ENCODE measurements around the gene AFF3.

The AFF3 gene

DNA sequence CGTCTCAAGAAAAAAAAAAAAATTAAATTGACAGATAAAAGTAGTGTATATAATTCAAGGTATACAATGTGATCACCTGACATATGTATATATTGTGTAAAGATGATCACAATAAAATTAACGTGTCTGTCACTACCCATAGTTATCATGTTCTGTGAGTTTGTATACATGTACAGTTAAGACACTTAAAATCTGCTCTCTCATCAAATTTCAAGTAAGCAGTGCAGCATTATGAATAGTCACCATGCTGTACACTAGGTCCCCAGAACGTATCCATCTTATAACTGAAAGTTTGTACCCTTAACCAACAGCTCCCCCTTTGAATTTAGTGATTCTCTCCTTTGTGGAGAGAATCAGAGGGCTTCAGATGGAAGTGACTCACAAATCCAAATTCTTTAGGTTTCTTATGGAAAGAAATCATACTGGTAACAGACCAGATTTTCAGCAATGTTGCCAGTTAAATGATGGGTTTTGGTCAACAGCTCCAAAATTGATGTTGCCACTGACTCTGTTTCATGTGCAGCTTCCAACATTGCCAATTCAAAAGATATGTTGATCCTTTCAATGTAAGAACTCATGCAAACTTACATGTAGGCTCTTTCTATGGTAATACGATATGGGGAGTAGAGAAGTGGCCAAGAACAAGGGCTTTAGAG, 281.5 kb downstream of the AFF3 start:
- DNase-seq (ENCODE audit: low spot score), result no peak

GRCh38 chr2:99858951-99859596, 283.3 kb downstream of the AFF3 start:
- no peak for DNase-seq (ENCODE audit: low spot score)

- no peak for DNase-seq (ENCODE audit: low spot score)
Measured at GRCh38 chr2:99857867-99858444, 284.4 kb downstream of the AFF3 start.

DNA sequence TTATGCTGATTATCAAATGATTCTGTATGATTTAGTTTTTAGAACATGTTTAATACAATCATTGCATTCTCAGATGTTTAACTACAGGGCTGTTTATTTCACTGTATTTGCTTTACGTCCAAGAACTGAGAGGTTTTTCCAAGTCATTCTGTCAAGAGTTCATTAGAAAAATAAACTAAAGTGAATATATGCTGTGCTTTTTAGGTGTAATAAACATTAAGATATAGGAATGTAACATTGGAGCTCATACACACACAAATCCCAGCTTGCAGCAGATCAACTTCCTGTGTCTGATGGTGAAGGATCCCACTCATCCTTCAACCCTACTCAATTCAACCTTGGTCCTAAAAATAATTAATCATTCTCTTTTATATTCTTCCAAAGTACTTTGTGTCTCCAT, 285.0 kb downstream of the AFF3 start:
- DNase-seq (ENCODE audit: low spot score), result no peak

GRCh38 chr2:99856119-99856518, 286.3 kb downstream of the AFF3 start:
- no peak for DNase-seq (ENCODE audit: low spot score)

- DNase-seq (ENCODE audit: low spot score), result no peak
Measured at GRCh38 chr2:99854236-99854852, 288.0 kb downstream of the AFF3 start.

GRCh38 chr2:99852956-99853355, 289.4 kb downstream of the AFF3 start:
- no peak for DNase-seq (ENCODE audit: low spot score)

GRCh38 chr2:99852376-99852934, 289.9 kb downstream of the AFF3 start:
- DNase-seq (ENCODE audit: low spot score), result no peak

- DNase-seq (ENCODE audit: low spot score), result no peak
Measured at GRCh38 chr2:99851811-99852210, 290.6 kb downstream of the AFF3 start.

DNA sequence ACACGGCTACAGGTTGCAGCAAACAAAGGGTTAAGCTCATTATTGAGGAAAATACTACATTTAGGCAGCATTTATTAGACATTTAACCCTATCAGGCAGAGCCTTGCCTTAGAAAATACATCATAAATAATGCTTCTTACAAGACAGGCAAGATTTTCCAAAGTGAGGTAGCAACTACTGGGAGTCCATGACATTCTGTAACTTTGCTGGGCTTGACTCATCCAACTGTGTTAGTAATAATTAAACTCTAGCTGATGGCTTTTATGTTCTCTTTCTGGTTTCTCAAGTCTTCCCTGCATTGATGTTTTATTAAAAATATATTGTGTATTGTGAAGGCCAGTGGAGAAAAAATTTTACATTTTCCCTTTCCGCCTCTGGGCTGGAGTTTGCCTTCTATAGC, 291.3 kb downstream of the AFF3 start:
- no peak for DNase-seq (ENCODE audit: low spot score)

DNA sequence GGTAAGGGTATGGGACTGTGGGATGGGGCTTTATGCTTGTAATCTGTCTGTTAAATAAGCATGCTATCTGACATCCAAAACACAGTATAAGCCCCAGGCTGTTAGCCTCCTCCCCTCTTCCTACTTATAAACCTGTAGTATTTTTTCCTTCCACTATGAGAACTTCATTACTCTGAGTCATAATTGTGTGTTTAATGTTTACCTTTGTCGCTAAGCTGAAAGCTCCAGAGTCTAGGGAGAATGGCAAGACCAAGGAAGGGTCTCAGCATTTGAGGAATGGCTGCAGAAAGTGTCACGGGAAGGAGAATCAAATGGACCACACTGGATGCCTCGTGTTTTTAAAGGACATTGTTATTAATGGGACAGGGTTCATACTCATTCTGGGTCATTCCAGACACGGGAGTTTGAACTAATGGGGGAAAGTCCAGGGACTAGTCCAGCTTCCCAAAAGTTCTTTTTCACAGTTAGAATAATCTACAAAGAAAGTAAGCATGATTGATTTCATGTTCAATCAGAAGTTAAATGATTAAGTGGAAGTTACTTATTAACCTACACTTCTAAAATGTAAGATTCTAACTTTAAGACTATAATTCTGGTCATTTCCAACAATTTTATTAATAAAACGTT, 292.2 kb downstream of the AFF3 start:
- no peak for DNase-seq (ENCODE audit: low spot score)

GRCh38 chr2:99846462-99847107, 295.8 kb downstream of the AFF3 start:
- DNase-seq (ENCODE audit: low spot score), result no peak

DNA sequence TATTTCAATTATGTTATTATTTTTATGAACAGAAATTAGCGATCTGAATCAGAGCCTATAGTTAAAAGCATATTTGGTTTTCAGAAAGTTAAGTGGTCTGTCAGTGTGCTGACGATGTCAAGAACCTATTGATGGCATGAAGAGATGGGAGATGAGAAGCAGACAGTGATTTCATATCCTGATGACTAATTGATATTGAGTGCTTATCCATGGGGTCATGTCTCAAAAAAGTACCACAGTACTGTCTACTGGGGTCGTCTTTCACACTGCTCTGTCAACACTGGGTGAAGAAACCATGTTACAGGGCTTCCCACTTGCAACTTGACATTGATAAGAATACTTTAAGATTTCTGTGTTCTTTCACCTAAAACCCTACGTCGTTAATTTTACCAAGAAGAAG, 297.1 kb downstream of the AFF3 start:
- DNase-seq (ENCODE audit: low spot score), result no peak

DNA sequence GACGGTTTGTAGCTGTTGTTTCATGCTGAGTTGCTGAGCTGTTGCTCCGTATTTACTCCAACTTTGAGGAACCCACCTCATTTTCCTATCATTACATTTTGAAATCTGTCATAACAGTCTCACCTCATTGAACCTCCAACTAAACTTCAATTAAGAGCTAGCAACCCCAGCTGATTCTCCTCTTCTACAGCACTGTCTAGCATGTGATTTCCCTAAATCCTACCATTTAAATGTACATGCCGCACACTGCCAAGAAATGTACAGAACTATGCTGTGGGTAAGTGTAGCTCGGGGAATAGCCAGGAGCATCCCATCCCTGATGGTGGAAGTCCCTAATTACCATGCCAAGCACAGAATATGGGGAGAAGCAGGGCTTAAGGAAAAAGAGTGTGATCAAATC, 299.9 kb downstream of the AFF3 start:
- DNase-seq (ENCODE audit: low spot score), result no peak

DNA sequence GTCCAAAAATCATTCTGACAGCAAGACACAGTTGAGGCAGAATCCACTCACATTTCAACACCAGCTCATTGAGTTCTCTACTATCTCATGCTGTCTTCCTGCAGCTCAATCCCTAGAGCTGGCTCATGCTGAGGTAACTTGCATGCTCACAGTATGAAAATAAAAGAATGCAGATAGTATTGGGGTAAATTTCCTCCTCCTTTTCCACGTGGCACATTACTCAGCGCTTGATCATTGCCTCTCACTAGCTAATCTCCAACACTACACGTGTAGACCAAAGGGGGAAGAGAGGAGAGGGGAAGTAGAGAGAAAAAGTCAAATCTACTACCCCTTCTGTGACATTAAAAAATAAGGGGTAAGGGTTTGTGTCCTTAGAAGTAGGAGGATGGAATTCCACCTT, 300.6 kb downstream of the AFF3 start:
- no peak for DNase-seq (ENCODE audit: low spot score)

GRCh38 chr2:99840831-99841230, 301.6 kb downstream of the AFF3 start:
- DNase-seq (ENCODE audit: low spot score), result no peak

- no peak for DNase-seq (ENCODE audit: low spot score)
Measured at GRCh38 chr2:99836690-99837605, 305.4 kb downstream of the AFF3 start.

DNA sequence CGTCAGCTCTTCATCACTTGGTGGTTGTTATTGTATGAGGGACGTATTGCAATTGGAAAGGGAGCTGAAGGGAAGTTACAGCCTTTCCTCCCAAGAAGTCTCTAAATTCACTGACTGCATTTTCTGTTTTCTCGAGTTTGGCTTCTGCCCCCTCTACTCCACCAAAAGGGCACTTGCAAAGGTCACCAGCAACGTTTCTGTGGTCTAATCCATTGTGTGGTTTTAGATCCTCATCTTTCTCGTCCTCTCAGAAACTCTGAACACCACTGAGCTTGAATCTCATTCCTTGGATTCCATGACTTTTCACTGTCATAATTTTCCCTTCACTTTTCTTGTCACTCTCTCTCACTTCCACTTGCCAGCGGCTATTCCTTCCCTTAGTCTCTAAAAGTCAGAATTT, 308.0 kb downstream of the AFF3 start:
- DNase-seq (ENCODE audit: low spot score), result no peak

DNA sequence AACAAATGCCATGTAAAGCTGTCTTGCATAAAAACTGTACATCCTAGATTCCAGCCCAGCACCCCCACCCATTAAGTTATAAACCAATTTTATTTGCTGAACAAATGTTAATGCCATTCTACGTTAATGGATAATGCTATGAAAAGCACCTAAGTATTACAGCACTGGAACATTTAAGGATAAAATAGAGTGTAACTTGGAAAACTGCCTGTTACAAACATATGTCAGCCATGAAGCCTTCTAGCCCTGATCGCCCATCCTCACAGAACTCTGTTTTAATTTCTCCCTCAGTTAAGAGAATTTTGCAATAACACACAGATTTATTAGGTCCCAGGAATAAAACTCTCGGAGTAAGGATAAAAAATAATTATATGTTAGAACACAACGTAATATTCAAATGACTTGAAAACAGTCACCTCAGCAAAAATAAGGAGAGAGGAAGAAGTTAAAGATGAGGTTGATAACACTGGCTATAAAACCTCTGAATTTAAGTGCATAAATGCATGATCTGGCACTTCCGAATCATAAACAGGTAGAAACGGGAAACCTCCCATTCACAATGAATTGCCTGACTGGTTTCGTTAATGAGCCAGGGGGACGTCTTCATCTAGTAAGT, 308.7 kb downstream of the AFF3 start:
- DNase-seq (ENCODE audit: low spot score), result no peak

GRCh38 chr2:99832926-99833325, 309.5 kb downstream of the AFF3 start:
- no peak for DNase-seq (ENCODE audit: low spot score)

Data from SK-N-DZ (cell line).